Fibroblast of gingiva (primary cell): ENCODE measurements around the gene SIGLEC10.
A peak's percentile ranks its signal among the peaks of the same experiment; 100 is the strongest.
"Not testable (repeated sequence)": the region's sequence is repeated elsewhere in the genome, so short reads cannot be mapped to it uniquely, and the experiment has no call there.

ENCODE experiments used
- DNase-seq: peaks from one replicate; pipeline ENCODE4 v3.0.0-alpha.2; 2011; ENCODE audit warnings: low read depth

SIGLEC10 gene

DNA sequence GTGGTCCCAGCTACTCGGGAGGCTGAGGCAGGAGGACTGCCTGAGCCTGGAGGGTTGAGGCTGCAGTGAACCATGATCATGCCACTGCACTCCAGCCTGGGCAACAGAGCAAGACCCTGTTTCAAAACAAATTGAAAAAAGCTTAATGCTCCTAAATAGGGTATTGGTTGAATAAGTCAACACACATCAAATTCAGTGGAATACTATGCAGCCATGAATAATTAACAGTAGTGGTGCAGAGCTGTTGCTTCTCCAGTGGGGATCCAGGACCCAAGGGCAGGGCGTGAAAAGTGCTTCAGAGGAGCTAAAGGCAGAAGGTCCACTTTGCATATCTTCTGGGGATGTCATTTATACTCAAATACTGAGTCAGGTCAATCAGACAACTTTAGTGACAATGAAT is 22.6 kb upstream of the SIGLEC10 start:
- DNase-seq, result no peak

DNA sequence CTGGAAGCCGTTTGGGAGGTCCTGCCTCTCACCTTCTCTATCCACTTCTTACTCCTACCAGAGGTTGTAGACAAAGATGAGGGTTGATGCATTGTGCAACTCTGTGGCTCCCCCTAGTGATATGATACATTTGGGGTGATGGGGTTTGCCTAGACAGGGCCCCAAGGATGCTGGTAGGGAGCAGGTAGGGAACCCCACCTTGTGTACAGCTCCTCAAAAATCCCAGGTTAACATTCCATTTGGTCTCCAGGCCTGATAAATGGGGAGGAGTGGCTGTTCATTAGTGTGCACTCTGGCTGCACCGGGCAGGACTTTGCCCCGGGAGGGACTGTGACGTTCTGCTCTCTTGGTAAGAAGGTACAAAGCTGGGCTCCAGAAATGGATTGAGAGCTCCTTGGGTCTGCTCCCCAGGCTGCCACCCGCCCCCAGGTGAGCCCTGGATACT is 21.6 kb upstream of the SIGLEC10 start:
- DNase-seq, result no peak

DNA sequence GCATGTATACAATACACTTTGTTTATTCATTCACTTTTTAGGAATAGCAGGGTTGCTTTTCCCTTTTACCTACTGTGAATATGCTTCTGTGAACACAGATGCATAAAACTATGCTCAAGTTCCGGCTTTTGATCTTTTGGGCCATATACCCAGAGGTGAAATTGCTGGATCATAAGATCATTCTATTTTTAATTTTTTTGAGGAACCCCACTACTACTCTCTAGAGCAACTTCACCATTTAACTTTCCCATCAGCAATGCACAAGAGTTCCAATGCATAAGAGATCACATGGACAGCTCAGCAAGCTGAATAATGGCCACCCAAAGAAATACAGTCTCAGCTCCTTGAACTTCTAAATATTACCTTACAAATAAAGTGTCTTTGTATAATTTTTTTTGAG is 17.0 kb upstream of the SIGLEC10 start:
- DNase-seq, result no peak

DNA sequence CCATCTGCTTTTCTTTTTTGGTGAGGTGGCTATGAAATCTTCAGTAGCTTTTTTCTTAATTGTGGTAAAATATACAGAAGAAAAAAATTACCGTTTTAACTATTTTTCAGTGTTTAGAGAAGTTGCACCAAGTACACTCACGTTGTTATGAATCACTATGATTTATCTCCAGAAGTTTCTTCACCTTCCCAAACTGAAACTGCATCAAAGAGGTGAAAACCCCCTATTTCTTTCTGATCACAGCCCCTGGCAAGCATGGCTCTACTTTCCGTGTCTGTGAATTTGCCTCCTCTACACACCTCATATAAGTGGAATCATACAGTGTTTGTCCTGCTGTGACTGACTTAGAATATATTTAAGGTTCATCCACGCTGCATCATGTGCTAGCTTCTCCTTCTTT is 15.6 kb upstream of the SIGLEC10 start:
- no peak for DNase-seq

DNA sequence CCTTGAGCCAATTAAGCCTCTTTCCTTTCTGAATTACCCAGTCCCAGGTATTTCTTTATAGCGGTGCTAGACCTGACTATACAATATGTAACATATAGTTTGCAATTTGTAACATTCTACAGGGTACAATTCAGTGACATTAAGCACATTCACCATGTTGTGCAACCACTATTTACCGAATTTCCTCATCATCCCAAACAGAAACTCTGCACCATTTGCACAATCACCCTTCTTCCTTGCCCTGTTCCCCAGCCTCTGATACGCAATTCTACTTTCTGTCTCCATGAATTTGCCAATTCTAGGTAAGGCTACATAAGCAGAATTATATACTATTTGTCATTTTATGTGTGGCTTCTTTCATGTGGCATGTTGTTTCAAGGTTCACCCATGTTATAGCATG is 13.7 kb upstream of the SIGLEC10 start:
- no peak for DNase-seq

DNA sequence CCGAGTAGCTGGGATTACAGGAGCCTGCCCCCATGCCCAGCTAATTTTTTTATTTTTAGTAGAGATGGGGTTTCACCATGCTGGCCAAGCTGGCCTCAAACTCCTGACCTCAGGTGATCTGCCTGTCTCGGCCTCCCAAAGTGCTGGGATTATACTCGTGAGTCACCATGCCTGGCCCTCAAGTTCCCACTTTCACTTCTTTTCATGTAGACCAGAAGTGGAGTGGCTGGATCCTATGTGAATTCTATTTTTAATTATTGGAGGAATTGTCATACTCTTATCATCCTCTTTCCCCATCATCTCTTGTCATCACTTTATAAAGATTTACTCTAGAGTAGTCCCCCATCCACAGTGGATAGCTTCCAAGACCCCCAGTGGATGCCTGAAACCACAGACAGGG is 12.8 kb upstream of the SIGLEC10 start:
- no peak for DNase-seq

DNA sequence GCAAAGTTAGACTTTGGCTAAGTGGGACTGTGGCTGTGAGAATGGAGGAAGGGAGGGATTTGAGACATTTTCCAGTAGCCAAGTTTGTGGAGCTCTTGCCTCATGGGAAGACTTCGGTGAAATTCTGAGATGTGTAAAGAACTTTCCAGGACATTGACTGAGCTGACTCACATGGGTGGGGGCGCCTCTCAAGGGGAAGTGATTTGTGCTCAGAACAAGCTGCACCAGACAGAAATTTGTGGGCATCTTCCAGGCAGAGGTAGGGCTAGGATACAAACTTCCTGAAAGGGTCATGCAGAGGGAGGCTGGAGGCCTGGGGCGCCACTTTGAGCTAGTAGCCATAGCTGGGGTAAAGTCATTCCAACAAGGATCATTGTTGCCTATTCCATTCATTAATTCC is 9.8 kb upstream of the SIGLEC10 start:
- DNase-seq, result no peak

DNA sequence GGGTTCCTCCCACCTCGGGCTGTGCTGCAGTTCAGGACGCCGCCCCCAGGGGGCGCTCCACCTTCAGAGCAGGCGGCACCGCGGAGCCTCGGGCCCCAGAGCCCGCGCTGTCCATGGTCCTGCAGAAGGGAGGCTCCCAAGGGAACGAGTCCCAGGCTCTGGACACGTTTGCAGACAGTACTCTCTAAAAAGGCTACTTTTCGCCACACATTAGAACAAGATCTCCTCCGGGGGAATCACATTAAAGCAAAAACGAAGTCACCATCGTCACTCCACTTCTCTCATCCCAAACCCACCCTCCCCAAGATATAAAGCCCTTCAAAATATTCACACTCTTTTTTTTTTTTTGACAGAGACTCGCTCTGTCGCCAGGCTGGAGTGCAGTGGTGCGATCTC is 4.6 kb upstream of the SIGLEC10 start:
- DNase-seq, result peak; percentile 43

DNA sequence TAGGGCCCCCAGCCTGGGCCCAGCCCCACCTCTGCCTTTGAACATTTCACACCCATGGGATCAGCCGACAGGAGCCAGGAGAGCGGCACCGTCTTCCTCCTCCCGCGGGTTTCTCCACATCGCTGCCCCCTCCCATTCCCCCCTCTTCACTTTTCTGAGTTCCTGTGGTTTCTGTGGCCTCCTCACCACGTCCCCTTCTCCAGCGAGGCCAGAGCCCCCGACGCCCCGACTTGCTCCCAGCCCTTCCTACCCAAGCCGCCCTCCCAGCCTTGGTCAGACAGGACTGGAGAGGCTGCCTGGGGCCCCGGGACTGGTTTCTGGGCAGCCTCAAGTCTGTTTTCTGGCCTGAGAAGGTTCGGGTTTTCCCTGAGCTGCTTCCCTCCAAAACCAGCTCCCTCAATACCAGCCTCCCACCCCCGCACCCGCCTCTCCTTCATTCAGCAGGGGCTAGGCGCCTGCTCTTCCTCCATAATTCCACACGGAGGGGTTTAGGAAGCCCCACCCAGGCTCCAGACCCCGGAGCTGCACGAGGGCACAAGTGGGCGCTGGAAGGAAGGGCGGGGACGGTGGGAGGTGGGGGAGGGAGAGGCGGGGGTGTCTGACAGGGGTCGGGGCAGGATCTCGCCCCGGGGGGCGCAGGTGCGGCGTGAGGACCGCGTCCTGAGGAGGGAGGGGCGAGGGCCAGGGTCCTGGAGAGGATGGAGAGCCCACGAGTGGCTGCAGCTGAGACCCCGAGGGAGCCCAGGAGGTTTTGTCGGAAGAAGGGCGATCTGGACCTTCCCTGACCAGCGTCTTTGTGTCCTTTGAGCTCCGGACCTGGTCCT is 4.0 kb upstream of the SIGLEC10 start:
- no peak for DNase-seq

DNA sequence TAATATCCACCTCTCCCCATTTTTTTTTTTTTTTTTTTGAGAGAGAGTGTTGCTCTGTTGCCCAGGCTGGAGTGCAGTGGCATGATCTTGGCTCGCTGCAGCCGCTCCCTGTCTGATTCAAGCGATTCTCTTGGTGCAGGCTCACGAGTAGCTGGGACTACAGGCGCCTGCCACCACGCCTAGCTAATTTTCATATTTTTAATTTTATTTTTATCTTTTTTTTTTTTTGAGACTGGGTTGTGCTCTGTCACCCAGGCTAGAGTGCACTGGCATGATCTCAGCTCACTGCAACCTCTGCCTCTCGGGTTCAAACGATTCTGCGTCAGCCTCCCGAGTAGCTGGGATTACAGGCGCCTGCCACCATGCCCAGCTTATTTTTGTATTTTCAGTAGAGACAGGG is 3.1 kb upstream of the SIGLEC10 start:
- not testable (repeated sequence) for DNase-seq

DNA sequence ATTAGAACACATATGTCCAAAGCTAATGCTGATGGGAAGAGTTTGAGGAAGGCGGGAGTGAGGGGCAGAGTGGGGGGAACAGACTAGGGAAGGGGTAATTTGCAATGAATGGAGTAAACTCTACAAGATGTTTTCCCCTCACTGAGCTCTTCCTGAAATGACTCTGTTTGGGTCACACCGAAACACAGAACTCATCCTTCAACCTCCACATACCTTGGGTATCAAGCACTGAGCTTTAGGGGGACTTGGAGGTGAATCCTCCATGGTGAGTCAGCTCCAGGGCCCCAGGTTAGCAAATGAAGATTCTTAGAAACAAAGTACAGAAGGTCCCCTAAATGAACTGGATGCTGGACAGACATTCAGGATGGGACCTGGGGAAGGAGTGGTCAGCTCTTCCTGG is 1.3 kb upstream of the SIGLEC10 start:
- DNase-seq, result no peak

DNA sequence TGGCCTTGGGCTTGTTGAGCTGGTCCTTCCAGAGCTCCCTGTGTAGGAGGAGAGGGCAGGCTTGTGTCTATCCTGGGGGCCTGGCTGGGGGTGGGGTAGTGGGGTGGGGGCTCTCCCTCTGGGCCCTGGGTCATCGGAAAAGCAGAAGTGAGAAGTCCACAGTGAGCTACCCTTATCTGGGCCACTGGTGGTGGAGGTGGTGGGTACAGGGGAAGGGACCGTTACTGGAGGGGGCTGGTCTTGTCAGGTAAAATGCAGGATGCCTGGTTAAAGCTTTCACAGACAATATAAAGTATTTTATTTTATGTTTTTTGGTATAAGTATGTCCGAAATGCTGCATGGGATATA is 342 bp upstream of the SIGLEC10 start:
- DNase-seq, result no peak

DNA sequence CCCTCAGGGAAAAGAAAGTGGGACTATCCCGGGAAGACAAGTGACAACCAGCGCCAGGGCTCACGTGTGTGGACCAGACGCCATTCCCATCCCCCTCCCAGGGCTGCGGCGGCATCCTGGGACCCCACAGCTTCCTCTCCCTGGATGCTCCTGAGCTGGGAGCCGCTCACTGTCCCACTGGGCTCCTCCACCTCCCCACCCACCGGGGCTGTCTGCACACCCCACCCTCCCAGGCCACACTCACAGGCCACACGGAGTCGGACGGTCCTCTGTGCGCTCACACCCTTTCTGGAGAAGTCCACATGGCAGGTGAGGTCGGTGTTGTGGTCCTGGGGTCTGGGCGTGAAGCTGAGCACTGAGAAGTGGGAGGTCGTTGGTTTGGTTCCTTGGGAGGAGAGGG is 1.0 kb downstream of the SIGLEC10 start:
- DNase-seq, result not testable (repeated sequence)

DNA sequence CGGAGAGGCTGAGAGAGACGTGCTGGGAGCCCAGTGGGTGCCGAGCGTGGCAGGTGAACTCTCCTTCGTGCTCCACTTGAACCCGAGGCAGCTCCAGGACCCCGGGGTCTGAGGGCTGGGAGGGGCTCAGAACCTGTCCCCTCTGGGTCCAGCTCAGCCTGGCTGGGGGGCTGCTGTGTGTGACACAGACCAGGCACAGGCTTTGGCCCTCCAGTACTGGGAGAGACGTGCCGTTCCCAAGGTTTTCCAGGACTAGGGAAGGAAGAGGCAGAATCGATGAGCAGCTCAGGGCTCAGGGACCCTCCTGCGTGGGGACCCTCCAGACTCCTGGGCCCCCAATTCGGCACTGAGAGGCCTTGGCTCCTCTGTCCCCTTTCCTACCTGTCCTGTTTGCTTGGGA is 2.3 kb downstream of the SIGLEC10 start:
- DNase-seq, result no peak

DNA sequence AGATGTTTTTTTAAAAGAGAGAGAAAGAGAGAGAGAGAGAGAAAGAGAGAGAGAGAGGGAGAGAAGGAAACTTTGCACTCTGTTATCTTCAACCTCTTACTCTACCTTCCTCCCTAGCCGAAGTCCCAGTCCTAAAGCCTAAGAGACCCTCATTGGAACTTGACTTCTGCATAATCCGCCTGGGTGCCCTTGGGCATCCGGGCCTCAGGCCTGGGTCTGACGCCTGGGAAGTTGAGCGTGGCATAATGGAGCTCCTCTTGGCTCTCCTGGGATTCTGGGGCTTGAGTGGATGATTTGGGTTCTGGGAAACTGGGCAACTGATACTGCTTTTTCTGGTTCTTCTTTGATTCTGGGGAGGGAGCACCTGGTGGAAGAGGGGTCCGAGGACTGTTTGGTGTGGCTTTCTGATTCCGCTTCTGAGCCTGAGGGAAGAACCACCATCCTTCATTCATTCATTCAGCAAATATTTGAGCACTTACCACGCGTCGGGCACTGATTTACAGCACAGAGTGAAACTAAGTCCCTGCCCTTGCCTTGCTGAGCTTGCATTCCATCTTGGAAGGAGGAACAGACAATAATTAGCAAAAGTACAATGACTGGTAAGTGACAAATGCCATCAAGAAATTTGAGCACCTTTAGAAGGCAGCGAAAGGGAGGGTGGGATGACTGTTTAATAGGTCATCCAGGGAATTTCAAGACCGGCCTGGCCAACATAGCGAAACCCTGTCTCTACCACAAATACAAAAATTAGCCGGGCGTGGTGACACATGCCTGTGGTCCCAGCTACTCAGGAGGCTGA is 6.3 kb downstream of the SIGLEC10 start:
- DNase-seq, result no peak

DNA sequence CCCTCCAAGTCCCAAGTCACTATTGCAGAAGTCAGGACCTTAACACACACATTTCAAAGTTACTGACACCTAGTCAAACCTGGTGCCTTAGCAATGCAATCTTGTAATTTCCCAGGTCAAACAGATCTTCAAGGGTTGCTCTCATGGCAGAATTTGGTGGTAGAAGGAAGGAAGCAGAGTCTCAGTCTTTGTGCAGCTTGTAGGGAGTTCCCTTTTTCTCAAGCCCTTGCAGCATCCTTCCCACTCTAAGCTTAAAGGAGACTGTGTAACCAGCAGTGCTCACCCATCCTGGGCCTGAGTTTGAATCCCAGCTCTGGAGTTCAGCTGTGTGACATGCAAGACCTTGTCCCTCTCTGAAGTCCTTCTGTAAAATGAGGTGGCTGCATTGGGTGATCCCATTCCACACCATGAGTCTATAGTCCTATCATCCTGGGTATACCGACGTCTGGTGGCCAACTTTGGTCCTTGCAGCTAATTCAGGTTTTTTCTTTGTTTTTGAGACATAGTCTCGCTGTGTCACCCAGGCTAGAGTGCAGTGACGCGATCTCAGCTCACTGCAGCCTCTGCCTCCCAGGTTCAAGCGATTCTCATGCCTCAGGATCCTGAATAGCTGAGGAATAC is 9.8 kb downstream of the SIGLEC10 start:
- DNase-seq, result peak; percentile 16

DNA sequence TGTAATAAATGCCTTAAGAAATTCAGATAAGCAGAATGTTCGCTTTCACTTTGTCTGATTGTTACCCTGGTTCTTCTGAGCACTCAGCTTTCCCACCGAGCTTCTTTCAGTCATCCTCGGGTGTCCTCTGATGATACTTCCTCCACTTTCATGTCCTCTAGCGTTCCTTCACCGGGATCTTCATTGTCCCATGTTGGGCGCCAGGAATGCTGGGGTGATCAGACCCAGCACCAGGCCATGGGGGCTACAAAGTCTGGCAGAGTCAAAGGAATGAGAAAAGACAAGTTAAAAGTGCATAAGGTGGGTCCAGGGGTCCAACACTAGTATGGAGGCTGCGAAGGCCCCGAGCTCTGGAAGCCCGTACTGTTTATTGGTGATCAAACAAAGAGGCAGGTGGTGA is 15.3 kb downstream of the SIGLEC10 start:
- DNase-seq, result no peak

DNA sequence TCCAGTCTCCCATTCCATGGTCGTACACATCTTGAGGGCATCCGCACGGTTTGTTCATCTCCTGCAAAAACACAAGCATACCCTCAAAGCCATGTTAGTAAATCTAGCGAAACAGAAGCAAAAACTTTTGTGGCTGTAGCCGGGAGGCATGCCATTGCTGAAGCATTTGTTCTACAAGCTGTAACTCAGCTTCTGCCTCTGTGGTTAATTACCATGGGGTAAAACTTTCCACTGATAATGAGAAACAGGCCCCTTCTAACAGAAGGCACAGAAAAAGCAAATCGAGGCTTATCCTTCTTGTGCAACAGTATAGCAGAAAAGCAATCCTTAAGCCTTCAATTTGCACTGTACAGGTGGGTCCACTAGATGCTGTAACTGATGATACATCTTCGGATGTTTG is 17.5 kb downstream of the SIGLEC10 start:
- peak; percentile 27 for DNase-seq

DNA sequence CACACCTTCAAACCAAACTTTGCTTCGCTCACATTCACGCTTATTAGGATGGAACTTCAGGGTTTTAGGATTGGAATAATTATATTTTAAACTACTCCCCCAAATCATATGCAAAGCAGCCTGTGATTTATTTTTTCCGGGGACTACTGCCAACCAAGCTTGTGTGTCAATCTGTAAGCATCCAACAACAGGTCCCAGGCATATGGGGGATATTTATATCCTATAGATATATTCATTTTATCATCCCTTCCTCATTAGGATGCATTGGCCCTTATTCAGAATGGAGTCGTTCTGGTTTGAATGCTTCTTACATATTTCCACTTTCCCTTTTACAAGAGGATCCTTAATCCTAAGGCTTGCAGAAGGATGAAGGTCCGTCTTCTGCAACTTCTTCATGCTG is 18.2 kb downstream of the SIGLEC10 start:
- no peak for DNase-seq

DNA sequence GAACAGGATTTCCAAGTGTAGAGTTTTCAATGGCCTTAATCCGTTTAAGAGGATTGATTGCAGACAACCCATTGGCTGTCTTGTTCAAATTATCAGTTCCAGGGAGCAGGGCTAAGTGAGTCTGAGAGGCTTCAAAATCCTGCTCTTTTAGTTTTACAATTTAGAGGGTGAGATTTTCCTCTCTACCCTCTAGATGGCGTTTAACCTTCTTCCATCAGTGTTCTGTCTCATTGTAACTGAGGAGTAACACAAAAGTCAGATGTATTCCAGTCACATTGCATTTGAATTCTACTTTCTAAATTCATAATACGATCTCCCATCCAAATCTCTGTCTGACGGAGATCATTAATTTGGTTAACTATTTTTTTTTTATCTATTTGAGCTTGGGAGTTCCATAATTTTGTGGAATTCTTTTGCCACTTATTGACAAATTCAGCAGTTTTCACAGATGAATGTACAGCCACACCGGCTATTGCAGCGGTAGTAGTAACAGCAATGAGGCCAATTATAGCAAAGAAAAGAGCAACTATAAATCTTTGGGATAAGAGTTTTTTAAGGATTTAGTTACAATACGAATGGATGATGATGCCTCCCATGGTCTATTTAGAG is 19.2 kb downstream of the SIGLEC10 start:
- DNase-seq, result peak; percentile 27

DNA sequence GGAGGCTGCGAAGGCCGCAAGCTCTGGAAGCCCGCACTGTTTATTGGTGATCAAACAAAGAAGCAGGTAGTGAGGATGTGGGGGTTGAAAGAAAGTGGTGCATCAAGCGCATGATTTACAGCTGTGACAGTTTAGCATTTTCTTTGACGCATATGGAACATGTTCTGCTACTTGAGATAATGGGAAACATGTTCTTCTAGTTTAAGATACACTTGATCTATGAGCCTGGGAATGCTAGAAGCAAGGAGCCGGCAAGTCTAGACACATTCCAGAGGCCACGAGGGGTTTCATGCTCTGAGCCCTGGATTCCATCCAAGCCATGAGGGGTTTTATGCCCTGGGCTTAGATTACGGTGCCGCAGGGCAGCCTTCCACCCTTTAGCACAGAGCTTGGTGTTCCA is 20.0 kb downstream of the SIGLEC10 start:
- DNase-seq, result peak; percentile 39

DNA sequence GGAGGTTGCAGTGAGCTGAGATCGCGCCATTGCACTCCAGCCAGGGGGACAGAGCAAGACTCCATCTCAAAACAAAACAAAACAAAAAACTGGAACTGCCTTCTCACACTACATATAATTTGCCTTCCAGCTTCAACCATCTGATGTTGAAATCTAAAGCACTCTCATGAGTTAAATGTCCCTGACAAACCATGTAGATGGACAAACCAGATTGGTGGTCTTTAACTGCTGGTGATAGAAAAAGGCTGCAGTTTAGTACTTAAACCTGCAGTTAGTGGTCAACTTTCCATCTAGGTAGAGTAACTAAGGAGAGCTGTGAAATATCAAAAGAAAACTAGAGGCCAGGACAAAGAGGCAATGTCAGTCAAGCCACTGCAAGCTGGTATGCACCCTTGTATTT is 21.3 kb downstream of the SIGLEC10 start:
- DNase-seq, result no peak
